B cell (primary cell): ENCODE results near the gene CARMIL1. TPM values are rescaled to one million over a fixed set of nuclear protein-coding genes. Genes with fewer than 3 reads are reported as not detected.

Experiments
- ATAC-seq: fragments of 200-7000 bp; cut with Tn5 transposase; one replicate; pipeline ENCODE4 v1.10.0; 2021; ENCODE audit warnings: low read depth, mild to moderate bottlenecking, moderate number of reproducible peaks, moderate library complexity
- CTCF ChIA-PET: fragments of 350-600 bp; sonication (Branson Sonifier 250); formaldehyde crosslinking; loops from one replicate; lab custom pipeline; 2021; ENCODE audit warnings: antibody characterized with exemption, inconsistent platforms; lab: Charles Lee
- POLR2A ChIA-PET: fragments of 350-600 bp; sonication (Branson Sonifier 250); formaldehyde crosslinking; loops from one replicate; lab custom pipeline; 2021; ENCODE audit warnings: antibody characterized with exemption; lab: Charles Lee
- DNase-seq: peaks from one replicate; pipeline ENCODE4 v3.0.0; 2013
- H2AFZ ChIP-seq: 2 replicates; pipeline ENCODE4 v1.6.1; 2012; ENCODE audit warnings: mild to moderate bottlenecking, low read depth, low read length; ENCODE audit not compliant: insufficient read depth, poor library complexity, severe bottlenecking
- H3K27ac ChIP-seq, 2 donors: 1 replicate in 1 of 2; 2 replicates in 1 of 2; pipeline ENCODE4 v1.5.1; 2012 to 2013; ENCODE audit warnings: low read length in 2 of 2, mild to moderate bottlenecking in 2 of 2, moderate library complexity in 1 of 2
- H3K27me3 ChIP-seq, 4 experiments: fragments of 200-600 bp in 1 of 4; sonication (generic) in 1 of 4; replicated peaks in 1 of 4; 1 replicate in 2 of 4; 2 replicates in 2 of 4; pipeline versions ENCODE4 v1.6.1 to v1.7.0; 2013 to 2016; ENCODE audit warnings: low read length in 3 of 4, mild to moderate bottlenecking in 2 of 4, mixed read lengths in 1 of 4, moderate library complexity in 1 of 4; ENCODE audit not compliant: insufficient read depth in 4 of 4, control insufficient read depth in 3 of 4; ENCODE audit errors: control extremely low read depth in 1 of 4
- H3K36me3 ChIP-seq, 2 experiments: replicated peaks in 1 of 2; 1 replicate in 1 of 2; 2 replicates in 1 of 2; pipeline versions ENCODE4 v1.6.1 to v1.7.1; 2013; ENCODE audit warnings: low read length in 1 of 2; ENCODE audit not compliant: insufficient read depth in 2 of 2, control insufficient read depth in 1 of 2; ENCODE audit errors: control extremely low read depth in 1 of 2, extremely low read depth in 1 of 2
- H3K4me1 ChIP-seq, 2 donors: fragments of 200-600 bp in 1 of 2; sonication (generic) in 1 of 2; 1 replicate in 1 of 2; 2 replicates in 1 of 2; pipeline versions ENCODE4 v1.5.1 to v1.6.1; 2013 to 2017; ENCODE audit warnings: low read length in 2 of 2; ENCODE audit not compliant: control insufficient read depth in 2 of 2, insufficient read depth in 2 of 2
- H3K4me2 ChIP-seq: replicated peaks from 2 replicates; pipeline ENCODE3; 2012; ENCODE audit warnings: mild to moderate bottlenecking, low read depth, low read length; ENCODE audit not compliant: poor library complexity, severe bottlenecking
- H3K4me3 ChIP-seq, 5 experiments: fragments of 200-600 bp in 1 of 5; sonication (generic) in 1 of 5; 1 replicate in 3 of 5; 2 replicates in 2 of 5; pipeline versions ENCODE4 v1.5.1 to v1.7.0; 2011 to 2016; ENCODE audit warnings: low read length in 4 of 5, mild to moderate bottlenecking in 4 of 5, low read depth in 2 of 5, control low read depth in 1 of 5, moderate library complexity in 1 of 5; ENCODE audit not compliant: insufficient read depth in 1 of 5; ENCODE audit errors: control extremely low read depth in 1 of 5, extremely low read depth in 1 of 5
- H3K79me2 ChIP-seq: fragments of 200-600 bp; sonication (generic); one replicate; pipeline ENCODE4 v1.6.0; 2016; ENCODE audit warnings: low read length; ENCODE audit not compliant: control insufficient read depth, insufficient read depth
- H3K9ac ChIP-seq: fragments of 200-600 bp; sonication (generic); 2 replicates; pipeline ENCODE4 v1.6.1; 2017; ENCODE audit warnings: mild to moderate bottlenecking, low read length, moderate library complexity
- H3K9me3 ChIP-seq, 3 donors: one replicate each; pipeline versions ENCODE4 v1.6.1 to v1.7.1; 2013; ENCODE audit warnings: low read length in 2 of 3; ENCODE audit not compliant: control insufficient read depth in 2 of 3, insufficient read depth in 1 of 3; ENCODE audit errors: control extremely low read depth in 1 of 3
- H4K20me1 ChIP-seq: 2 replicates; pipeline ENCODE4 v1.6.0; 2012; ENCODE audit warnings: mild to moderate bottlenecking, low read length; ENCODE audit not compliant: insufficient read depth, control insufficient read depth, poor library complexity, severe bottlenecking
- H3K27ac Mint-ChIP-seq: one replicate; pipeline ENCODE4 v1.8.0; 2021; ENCODE audit warnings: mixed read lengths
- H3K27me3 Mint-ChIP-seq: one replicate; pipeline ENCODE4 v1.8.0; 2021; ENCODE audit warnings: mixed read lengths
- H3K4me1 Mint-ChIP-seq: one replicate; pipeline ENCODE4 v1.8.0; 2021; ENCODE audit warnings: mixed read lengths
- H3K4me3 Mint-ChIP-seq: one replicate; pipeline ENCODE4 v1.8.0; 2021; ENCODE audit warnings: mixed read lengths
- H3K9me3 Mint-ChIP-seq: one replicate; pipeline ENCODE4 v1.8.0; 2022; ENCODE audit warnings: mixed read lengths; ENCODE audit not compliant: insufficient read depth
- EZH2 ChIP-seq: IDR thresholded peaks from 2 replicates; pipeline ENCODE4 v1.6.1; 2012; ENCODE audit warnings: borderline replicate concordance, low read depth, mild to moderate bottlenecking, moderate library complexity, low read length; ENCODE audit not compliant: insufficient read depth, poor library complexity, severe bottlenecking
- WGBS: methylation state at CpG from one replicate; pipeline ENCODE4 v1.1.5; 2013; ENCODE audit warnings: missing lambda C conversion rate; ENCODE audit not compliant: insufficient coverage; 5-methylcytosine and 5-hydroxymethylcytosine counted together
- intact Hi-C: fragments of 100-400 bp; cut with micrococcal nuclease; formaldehyde crosslinking; loops from one replicate; pipeline ENCODE4 v1.10.0; 2022
- polyA plus RNA-seq: library from polyadenylated mRNA; depleted of rRNA; stranded (reverse); fragments of >200 nt; gene quantifications from 2 replicates; pipeline ENCODE4 v1.2.3, GENCODE V29; 2012
- total RNA-seq, 2 donors: library from RNA; stranded (reverse); fragments of 120-200 nt in 1 of 2; gene quantifications; 1 replicate in 1 of 2; 2 replicates in 1 of 2; pipeline versions ENCODE4 v1.2.3 to v1.2.4, GENCODE V29; 2013 to 2022
- TF ChIP-seq, protein P1 (sequence below): fragments of 200-600 bp; IDR thresholded peaks from one replicate; pipeline ENCODE4 v1.8.0; 2022; ENCODE audit warnings: antibody characterized with exemption, mild to moderate bottlenecking

Gene CARMIL1
- total and polyA plus RNA-seq, 2 donors (not counting 1 experiment from before 2014, with no cell fraction given), result 7.5 to 11.0 TPM

DNA sequence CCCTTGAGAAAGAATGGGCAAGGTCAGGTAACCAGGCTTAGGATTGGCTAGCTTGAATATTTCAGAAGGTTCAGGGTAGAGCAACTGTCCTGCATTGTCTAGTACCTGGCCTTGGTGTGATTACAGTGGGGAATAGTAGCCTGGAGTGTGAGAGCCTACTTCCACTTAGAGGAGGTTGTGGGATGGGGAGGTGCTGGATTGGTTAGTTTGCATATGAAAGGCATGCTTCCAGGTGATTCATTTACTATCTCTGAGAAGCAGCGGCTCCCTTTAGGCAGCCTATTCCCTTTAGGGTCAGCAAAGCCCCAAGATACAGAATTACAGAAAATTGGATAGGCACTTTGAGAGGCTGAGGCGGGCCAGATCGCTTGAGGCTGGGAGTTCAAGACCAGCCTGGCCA, 347.8 kb downstream of the CARMIL1 start:
- CTCF ChIA-PET, result no interaction called here
- ATAC-seq, result no peak

DNA sequence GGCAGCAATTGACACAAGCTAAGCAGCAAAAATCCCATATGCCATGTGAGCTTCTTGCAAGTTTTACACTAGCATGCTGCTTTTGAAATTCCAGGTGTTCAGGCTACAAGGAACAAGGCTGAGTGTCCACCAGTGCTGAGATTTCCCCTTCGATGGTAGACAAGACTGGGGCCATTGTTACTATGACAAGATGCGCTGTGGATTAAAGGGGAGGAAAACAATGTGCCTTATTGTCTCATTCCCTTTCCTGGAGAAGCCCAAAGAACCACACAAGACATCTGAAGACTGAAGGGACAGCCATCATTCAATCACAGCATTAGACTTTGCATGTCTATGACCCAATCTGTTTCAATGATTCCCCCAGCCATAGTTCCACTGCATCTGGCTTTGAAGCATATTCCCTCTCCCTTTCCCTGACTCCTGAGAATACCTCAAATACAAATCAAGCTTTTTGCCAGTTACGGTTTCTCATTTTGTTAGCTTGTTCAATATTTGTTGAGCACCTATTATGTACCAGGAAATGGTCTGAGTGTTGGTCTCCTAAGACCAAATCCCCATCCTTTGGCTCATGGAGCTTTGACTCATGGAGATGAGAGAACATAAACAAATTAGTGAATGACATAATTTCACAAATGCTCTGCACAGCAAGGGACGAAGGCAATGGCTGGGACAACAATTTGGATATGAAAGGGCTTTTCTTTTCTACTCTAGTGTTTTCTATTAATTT, 349.5 kb downstream of the CARMIL1 start:
- intact Hi-C loops, result no loop called here
- no peaks in the 10 kb centered on the region for H3K79me2 ChIP-seq
- H3K27me3 Mint-ChIP-seq, result peaks cover 42% of the 10 kb centered on the region
- CTCF ChIA-PET, result no interaction called here
- H3K9me3 ChIP-seq, result no peaks in the 10 kb centered on the region
- no peak for DNase-seq
- TF ChIP-seq, protein P1, sequence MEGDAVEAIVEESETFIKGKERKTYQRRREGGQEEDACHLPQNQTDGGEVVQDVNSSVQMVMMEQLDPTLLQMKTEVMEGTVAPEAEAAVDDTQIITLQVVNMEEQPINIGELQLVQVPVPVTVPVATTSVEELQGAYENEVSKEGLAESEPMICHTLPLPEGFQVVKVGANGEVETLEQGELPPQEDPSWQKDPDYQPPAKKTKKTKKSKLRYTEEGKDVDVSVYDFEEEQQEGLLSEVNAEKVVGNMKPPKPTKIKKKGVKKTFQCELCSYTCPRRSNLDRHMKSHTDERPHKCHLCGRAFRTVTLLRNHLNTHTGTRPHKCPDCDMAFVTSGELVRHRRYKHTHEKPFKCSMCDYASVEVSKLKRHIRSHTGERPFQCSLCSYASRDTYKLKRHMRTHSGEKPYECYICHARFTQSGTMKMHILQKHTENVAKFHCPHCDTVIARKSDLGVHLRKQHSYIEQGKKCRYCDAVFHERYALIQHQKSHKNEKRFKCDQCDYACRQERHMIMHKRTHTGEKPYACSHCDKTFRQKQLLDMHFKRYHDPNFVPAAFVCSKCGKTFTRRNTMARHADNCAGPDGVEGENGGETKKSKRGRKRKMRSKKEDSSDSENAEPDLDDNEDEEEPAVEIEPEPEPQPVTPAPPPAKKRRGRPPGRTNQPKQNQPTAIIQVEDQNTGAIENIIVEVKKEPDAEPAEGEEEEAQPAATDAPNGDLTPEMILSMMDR, result no peak
- no peak for TF ChIP-seq EZH2
- H3K27me3 ChIP-seq, result peaks cover 0 to 23% (median 4%) of the 10 kb centered on the region in 4 experiments
- no peaks in the 10 kb centered on the region for H4K20me1 ChIP-seq
- H3K9ac ChIP-seq, result no peak overlapping the region
- WGBS, result 100% methylated on average over 1 of the region's 4 CpGs
- H3K9me3 Mint-ChIP-seq, result no peaks in the 10 kb centered on the region
- H3K4me2 ChIP-seq, result no peak overlapping the region
- H2AFZ ChIP-seq, result no peak overlapping the region
- no peaks in the 10 kb centered on the region for H3K36me3 ChIP-seq
- no peak overlapping the region for H3K27ac ChIP-seq
- no peaks in the 10 kb centered on the region for H3K4me1 ChIP-seq
- no peak overlapping the region for H3K4me3 Mint-ChIP-seq
- no peaks in the 10 kb centered on the region for H3K4me1 Mint-ChIP-seq
- POLR2A ChIA-PET, result no interaction called here
- no peak for ATAC-seq
- H3K27ac Mint-ChIP-seq, result no peak overlapping the region
- no peak overlapping the region for H3K4me3 ChIP-seq

More for the DNA sequence above, 347.8 kb downstream of the CARMIL1 start:
- H3K36me3 ChIP-seq, result no peaks in the 10 kb centered on the region
- H3K27ac ChIP-seq, result no peak overlapping the region
- no peak overlapping the region for H3K4me2 ChIP-seq
- DNase-seq, result no peak
- H3K9me3 Mint-ChIP-seq, result no peaks in the 10 kb centered on the region
- H3K27ac Mint-ChIP-seq, result no peak overlapping the region
- no peak overlapping the region for H2AFZ ChIP-seq
- no peaks in the 10 kb centered on the region for H3K4me1 ChIP-seq
- 100% methylated on average over 3 of the region's 3 CpGs for WGBS
- H3K9me3 ChIP-seq, result no peaks in the 10 kb centered on the region
- H3K4me3 Mint-ChIP-seq, result no peak overlapping the region
- H3K4me1 Mint-ChIP-seq, result no peaks in the 10 kb centered on the region
- H3K27me3 Mint-ChIP-seq, result peaks cover 40% of the 10 kb centered on the region
- POLR2A ChIA-PET, result no interaction called here
- H3K27me3 ChIP-seq, result peaks cover 0 to 23% (median 4%) of the 10 kb centered on the region in 4 experiments
- intact Hi-C loops, result no loop called here
- no peaks in the 10 kb centered on the region for H3K79me2 ChIP-seq
- H3K9ac ChIP-seq, result no peak overlapping the region
- no peaks in the 10 kb centered on the region for H4K20me1 ChIP-seq
- TF ChIP-seq EZH2, result no peak
- TF ChIP-seq, protein P1, result no peak
- no peak overlapping the region for H3K4me3 ChIP-seq
